Measurements from ENCODE around the gene SPHK2.

GRCh38 chr19:48660852-48661710, 41.8 kb downstream of the SPHK2 start:
- no peak for TF ChIP-seq CTCF (conservative IDR thresholded peaks at IDR 0.05; ENCODE audit: low read depth in 2 of 2)
- no peak for TF ChIP-seq POLR2AphosphoS5 (IDR thresholded peaks at IDR 0.05; ENCODE audit: low read depth)
- no peak for TF ChIP-seq EZH2 (IDR thresholded peaks at IDR 0.05; ENCODE audit: low read depth, unreplicated experiment)
- no peak for TF ChIP-seq EZH2phosphoT487 (IDR thresholded peaks at IDR 0.05; ENCODE audit: unreplicated experiment)
- TF ChIP-seq, protein P1, sequence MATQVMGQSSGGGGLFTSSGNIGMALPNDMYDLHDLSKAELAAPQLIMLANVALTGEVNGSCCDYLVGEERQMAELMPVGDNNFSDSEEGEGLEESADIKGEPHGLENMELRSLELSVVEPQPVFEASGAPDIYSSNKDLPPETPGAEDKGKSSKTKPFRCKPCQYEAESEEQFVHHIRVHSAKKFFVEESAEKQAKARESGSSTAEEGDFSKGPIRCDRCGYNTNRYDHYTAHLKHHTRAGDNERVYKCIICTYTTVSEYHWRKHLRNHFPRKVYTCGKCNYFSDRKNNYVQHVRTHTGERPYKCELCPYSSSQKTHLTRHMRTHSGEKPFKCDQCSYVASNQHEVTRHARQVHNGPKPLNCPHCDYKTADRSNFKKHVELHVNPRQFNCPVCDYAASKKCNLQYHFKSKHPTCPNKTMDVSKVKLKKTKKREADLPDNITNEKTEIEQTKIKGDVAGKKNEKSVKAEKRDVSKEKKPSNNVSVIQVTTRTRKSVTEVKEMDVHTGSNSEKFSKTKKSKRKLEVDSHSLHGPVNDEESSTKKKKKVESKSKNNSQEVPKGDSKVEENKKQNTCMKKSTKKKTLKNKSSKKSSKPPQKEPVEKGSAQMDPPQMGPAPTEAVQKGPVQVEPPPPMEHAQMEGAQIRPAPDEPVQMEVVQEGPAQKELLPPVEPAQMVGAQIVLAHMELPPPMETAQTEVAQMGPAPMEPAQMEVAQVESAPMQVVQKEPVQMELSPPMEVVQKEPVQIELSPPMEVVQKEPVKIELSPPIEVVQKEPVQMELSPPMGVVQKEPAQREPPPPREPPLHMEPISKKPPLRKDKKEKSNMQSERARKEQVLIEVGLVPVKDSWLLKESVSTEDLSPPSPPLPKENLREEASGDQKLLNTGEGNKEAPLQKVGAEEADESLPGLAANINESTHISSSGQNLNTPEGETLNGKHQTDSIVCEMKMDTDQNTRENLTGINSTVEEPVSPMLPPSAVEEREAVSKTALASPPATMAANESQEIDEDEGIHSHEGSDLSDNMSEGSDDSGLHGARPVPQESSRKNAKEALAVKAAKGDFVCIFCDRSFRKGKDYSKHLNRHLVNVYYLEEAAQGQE (IDR thresholded peaks at IDR 0.05; ENCODE audit: unreplicated experiment): no peak
- peak; percentile 87 for TF ChIP-seq CREB1 (CRISPR knock-in tag; IDR thresholded peaks at IDR 0.05; ENCODE audit: low read depth)
- TF ChIP-seq ETS1 (IDR thresholded peaks at IDR 0.05): no peak
- no peak for TF ChIP-seq JUNB (IDR thresholded peaks at IDR 0.05; ENCODE audit: unreplicated experiment)

All from GM23338 (cell line).